Uterus (tissue), 4 donors: ENCODE results near the gene CNPY1. TPM values are rescaled to one million over a fixed set of nuclear protein-coding genes. Genes with fewer than 3 reads are reported as not detected.

ENCODE experiments used
- DNase-seq, 2 donors: peaks; one replicate each; pipeline ENCODE4 v3.0.0-alpha.2; 2019 to 2020
- H3K27ac ChIP-seq, 2 donors: fragments of 200-600 bp; sonication (generic); 1 replicate in 1 of 2; 2 replicates in 1 of 2; pipeline ENCODE4 v1.5.1; 2016 to 2018
- H3K27me3 ChIP-seq, 2 donors: fragments of 200-600 bp; sonication (generic); one replicate each; pipeline ENCODE4 v1.5.1; 2018 to 2019; ENCODE audit warnings: control low read depth in 1 of 2
- H3K36me3 ChIP-seq, 2 donors: fragments of 200-600 bp; sonication (generic); one replicate each; pipeline ENCODE4 v1.5.1; 2019; ENCODE audit warnings: control low read depth in 1 of 2
- H3K4me1 ChIP-seq, 2 donors: fragments of 200-600 bp; sonication (generic); one replicate each; pipeline ENCODE4 v1.5.1; 2018 to 2019; ENCODE audit warnings: control low read depth in 1 of 2
- H3K4me3 ChIP-seq, 2 donors: fragments of 200-600 bp; sonication (generic); 1 replicate in 1 of 2; 2 replicates in 1 of 2; pipeline ENCODE4 v1.5.1; 2018 to 2019; ENCODE audit warnings: mild to moderate bottlenecking in 1 of 2
- H3K9me3 ChIP-seq, 2 donors: fragments of 200-600 bp; sonication (generic); one replicate each; pipeline ENCODE4 v1.5.1; 2019; ENCODE audit warnings: control low read depth in 1 of 2
- CTCF ChIP-seq, 4 experiments: fragments of 200-600 bp in 2 of 4; fragments of 450-650 bp in 2 of 4; sonication (generic) in 2 of 4; IDR thresholded peaks; one replicate each; pipeline ENCODE4 v1.5.1; 2016 to 2019; ENCODE audit warnings: antibody characterized with exemption in 4 of 4, mild to moderate bottlenecking in 2 of 4, moderate library complexity in 1 of 4
- POLR2A ChIP-seq, 2 donors: fragments of 450-650 bp; IDR thresholded peaks; one replicate each; pipeline ENCODE4 v1.6.1; 2016; ENCODE audit warnings: antibody characterized with exemption in 2 of 2, mild to moderate bottlenecking in 1 of 2, moderate library complexity in 1 of 2
- intact Hi-C: fragments of 100-400 bp; cut with DNase I; formaldehyde crosslinking; loops from one replicate; pipeline ENCODE4 v1.15.1; 2023; ENCODE audit warnings: low total_unique reads
- total RNA-seq, 4 donors: library from RNA; depleted of rRNA in 3 of 4; stranded (reverse); fragments of >200 nt in 3 of 4; gene quantifications; one replicate each; pipeline versions ENCODE4 v1.1.0 to v1.2.4, GENCODE V29; 2014 to 2023
- donor health status: DM: yes; HTN: yes; CAD: no.

CNPY1 gene
- total RNA-seq, 4 donors from 2014 or later, result not detected

DNA sequence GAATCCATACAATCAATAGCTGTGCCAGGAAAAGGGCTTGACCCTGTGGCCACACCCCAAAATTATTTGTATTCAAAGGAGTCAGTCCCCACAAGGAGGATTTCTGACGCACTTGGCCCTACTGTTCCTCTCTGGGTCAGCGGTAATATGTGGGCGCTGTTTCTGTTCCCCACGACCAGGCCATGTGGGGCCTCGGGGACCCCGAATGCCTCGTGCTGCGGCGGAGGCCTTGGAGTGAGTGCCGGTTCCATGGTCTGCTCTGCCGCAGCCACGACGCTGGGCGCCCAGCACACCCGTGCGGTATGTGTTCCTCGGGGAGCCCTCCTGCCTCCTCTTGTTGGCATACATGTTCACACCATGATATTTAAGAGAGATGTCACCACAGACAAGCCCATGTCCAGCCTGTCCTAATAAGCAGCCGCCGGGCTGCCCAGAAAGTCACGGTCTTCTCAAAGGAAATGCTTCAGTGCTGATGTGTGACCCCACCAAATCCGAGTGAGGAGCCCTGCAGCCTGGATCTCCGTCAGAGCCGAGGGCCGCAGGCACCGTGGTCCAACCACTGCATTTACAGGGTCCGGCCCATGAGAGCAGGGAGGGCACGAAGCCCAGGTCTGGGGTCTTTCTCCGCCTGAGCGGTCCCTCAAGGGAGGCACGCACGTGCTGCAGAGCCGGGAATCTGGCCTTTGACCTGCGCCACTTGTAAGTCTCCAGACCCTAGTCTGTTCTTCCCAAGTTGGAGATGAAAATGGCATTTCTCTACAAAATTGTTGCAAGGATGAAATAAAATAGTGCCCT is 52.4 kb downstream of the CNPY1 start:
- no peak for TF ChIP-seq CTCF (IDR thresholded peaks at IDR 0.05)
- no peak for TF ChIP-seq POLR2A (IDR thresholded peaks at IDR 0.05)
- DNase-seq, result no peak
- Histone ChIP-seq H3K9me3 (no peaks in the 10 kb centered on the region), H3K4me3 (no peak overlapping the region), H3K4me1 (peaks cover 0 to 3% of the 10 kb centered on the region in 2 donors), H3K27me3 (no peaks in the 10 kb centered on the region), H3K27ac (no peak overlapping the region), H3K36me3 (no peaks in the 10 kb centered on the region)
- intact Hi-C loops, result no loop called here

DNA sequence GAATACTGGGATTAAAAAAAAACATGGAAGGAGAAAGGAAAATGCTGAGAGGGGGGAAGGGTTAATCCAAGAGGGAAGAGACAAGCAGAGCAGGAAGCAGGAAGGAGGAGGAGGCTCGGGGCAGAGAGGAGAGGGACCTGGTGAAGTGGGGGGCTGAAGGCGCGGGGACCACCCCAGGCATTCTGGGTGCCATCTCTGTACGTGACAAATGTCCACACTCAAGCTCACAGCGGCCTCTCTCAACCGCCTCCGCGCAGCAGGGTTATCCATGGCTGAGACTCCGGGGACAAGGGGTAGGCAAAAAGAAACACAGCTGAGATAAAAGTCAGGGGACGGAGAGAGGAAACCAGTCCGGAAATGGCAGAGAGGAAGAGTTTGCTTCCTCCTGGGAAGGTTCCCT is 54.5 kb downstream of the CNPY1 start:
- H3K36me3 ChIP-seq, result no peaks in the 10 kb centered on the region
- no peaks in the 10 kb centered on the region for H3K27me3 ChIP-seq
- TF ChIP-seq POLR2A (IDR thresholded peaks at IDR 0.05) (no peak), CTCF (IDR thresholded peaks at IDR 0.05) (no peak)
- no peak overlapping the region for H3K4me3 ChIP-seq
- peaks cover 0 to 3% of the 10 kb centered on the region in 2 donors for H3K4me1 ChIP-seq
- intact Hi-C loops, result no loop called here
- DNase-seq, result no peak
- H3K27ac ChIP-seq, result no peak overlapping the region
- no peaks in the 10 kb centered on the region for H3K9me3 ChIP-seq

DNA sequence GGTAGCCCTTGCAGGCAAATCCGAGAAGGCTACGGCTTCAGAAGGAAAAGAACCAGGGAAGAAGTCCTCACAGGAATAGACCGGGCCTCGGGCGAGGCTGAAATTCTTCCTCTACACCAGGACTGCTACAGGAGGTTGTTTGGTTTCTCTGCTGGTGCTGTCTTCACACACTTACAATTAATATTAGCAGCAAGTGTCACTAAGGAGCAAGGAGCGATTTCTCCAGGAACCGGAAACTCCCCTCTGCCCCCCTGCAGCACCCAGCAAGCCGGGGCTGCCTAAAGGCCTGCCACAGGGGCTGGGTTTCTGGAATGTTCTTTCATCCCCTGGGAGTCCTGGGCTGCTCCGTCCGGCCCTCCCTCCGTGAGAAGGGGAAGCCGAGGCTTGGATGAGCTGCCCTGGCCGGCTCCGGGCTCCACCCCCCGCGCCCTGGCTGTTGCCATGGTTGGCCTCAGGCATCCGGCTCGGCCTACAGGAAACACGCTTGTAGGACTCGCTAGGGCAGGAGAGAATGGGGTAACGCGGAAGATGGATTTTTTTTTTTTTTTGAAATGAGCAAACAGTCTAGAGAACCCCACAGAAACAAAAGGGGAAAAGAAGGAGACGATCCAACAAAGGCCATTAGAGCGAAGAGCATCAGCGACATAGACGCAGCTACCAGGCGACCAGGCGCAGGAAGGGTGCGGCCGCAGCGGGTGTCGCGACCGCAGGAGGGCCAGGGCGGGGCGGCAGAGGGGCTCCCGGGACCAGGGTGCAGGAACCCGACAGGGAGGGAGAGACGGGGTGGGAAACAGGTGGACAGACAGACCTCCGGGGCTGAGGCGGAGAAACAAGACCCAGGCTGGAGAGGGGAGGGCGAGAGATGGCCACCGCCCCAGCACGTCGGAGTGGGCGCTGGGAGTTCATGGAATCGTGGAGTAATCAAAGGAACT is 55.4 kb downstream of the CNPY1 start:
- Histone ChIP-seq H3K4me3 (peak overlapping the region; percentile 6 to 17), H3K27me3 (no peaks in the 10 kb centered on the region), H3K4me1 (peaks cover 0 to 3% of the 10 kb centered on the region in 2 donors), H3K9me3 (no peaks in the 10 kb centered on the region), H3K36me3 (no peaks in the 10 kb centered on the region), H3K27ac (peak overlapping the region in 1 of 2 donors; percentile 21)
- DNase-seq, result peak in 1 of 2 donors; percentile 39
- intact Hi-C loops, result no loop called here
- TF ChIP-seq POLR2A (IDR thresholded peaks at IDR 0.05), result no peak
- TF ChIP-seq CTCF (IDR thresholded peaks at IDR 0.05), result no peak

- TF ChIP-seq CTCF (IDR thresholded peaks at IDR 0.05) (no peak), POLR2A (IDR thresholded peaks at IDR 0.05) (no peak)
- H3K9me3 ChIP-seq, result no peaks in the 10 kb centered on the region
- H3K27me3 ChIP-seq, result no peaks in the 10 kb centered on the region
- no peak overlapping the region for H3K27ac ChIP-seq
- intact Hi-C loops, result no loop called here
- DNase-seq, result no peak
- peak overlapping the region; percentile 6 to 17 for H3K4me3 ChIP-seq
- H3K4me1 ChIP-seq, result peaks cover 0 to 3% of the 10 kb centered on the region in 2 donors
- no peaks in the 10 kb centered on the region for H3K36me3 ChIP-seq
Measured at GRCh38 chr7:155489862-155490696, 56.3 kb downstream of the CNPY1 start.
